Breast epithelium (tissue), 4 donors: Measurements from ENCODE around the gene DENND4B. TPM values are rescaled to one million over a fixed set of nuclear protein-coding genes. Genes with fewer than 3 reads are reported as not detected.
"Not testable (repeated sequence)": the region's sequence is repeated elsewhere in the genome, so short reads cannot be mapped to it uniquely, and the experiment has no call there.

Experiments
- DNase-seq, 2 donors: peaks; one replicate each; pipeline ENCODE4 v3.0.0-alpha.2; 2019; ENCODE audit warnings: low spot score in 2 of 2
- H3K27ac ChIP-seq, 2 donors: fragments of 200-600 bp; sonication (generic) in 1 of 2; one replicate each; pipeline ENCODE4 v1.5.1; 2016 to 2019; ENCODE audit warnings: mild to moderate bottlenecking in 1 of 2
- H3K27me3 ChIP-seq, 2 donors: fragments of 200-600 bp; sonication (generic) in 1 of 2; one replicate each; pipeline versions ENCODE4 v1.5.1 to v1.6.0; 2017 to 2019; ENCODE audit warnings: control low read depth in 1 of 2, mild to moderate bottlenecking in 1 of 2
- H3K36me3 ChIP-seq: fragments of 200-600 bp; one replicate; pipeline ENCODE4 v1.5.1; 2019
- H3K4me1 ChIP-seq, 2 donors: fragments of 200-600 bp; sonication (generic); one replicate each; pipeline ENCODE4 v1.5.1; 2016 to 2019; ENCODE audit warnings: control low read depth in 1 of 2
- H3K4me3 ChIP-seq, 3 donors: fragments of 200-600 bp; sonication (generic); 1 replicate in 2 of 3; 2 replicates in 1 of 3; pipeline ENCODE4 v1.5.1; 2016 to 2019; ENCODE audit warnings: mild to moderate bottlenecking in 3 of 3, moderate library complexity in 2 of 3
- H3K9me3 ChIP-seq, 2 donors: fragments of 200-600 bp; sonication (generic) in 1 of 2; one replicate each; pipeline ENCODE4 v1.5.1; 2016 to 2019; ENCODE audit warnings: control low read depth in 1 of 2
- CTCF ChIP-seq, 3 donors: fragments of 450-650 bp; IDR thresholded peaks; one replicate each; pipeline ENCODE4 v1.5.1; 2016 to 2017; ENCODE audit warnings: antibody characterized with exemption in 3 of 3, mild to moderate bottlenecking in 3 of 3, moderate library complexity in 3 of 3
- POLR2A ChIP-seq: fragments of 450-650 bp; IDR thresholded peaks from one replicate; pipeline ENCODE4 v1.6.1; 2016; ENCODE audit warnings: antibody characterized with exemption, mild to moderate bottlenecking, moderate library complexity
- POLR2AphosphoS5 ChIP-seq, 3 donors: sonication (generic); formaldehyde crosslinking; IDR thresholded peaks; one replicate each; pipeline ENCODE4 v1.6.1; 2017; ENCODE audit warnings: antibody characterized with exemption in 3 of 3
- intact Hi-C: fragments of 100-400 bp; cut with DNase I; formaldehyde crosslinking; loops from one replicate; pipeline ENCODE4 v1.15.1; 2023; ENCODE audit warnings: low total_unique reads
- total RNA-seq, 3 donors: library from RNA; depleted of rRNA; stranded (reverse); fragments of >200 nt; gene quantifications; one replicate each; pipeline ENCODE4 v1.1.0, GENCODE V29; 2016

DENND4B gene
- total RNA-seq, 3 donors from 2014 or later: 33.4 to 34.1 (median 33.8) TPM

GRCh38 chr1:153921803-153922075 lies 24.8 kb downstream of the DENND4B start:
- TF ChIP-seq CTCF (IDR thresholded peaks at IDR 0.05) (no peak), POLR2A (no peak), POLR2AphosphoS5 (IDR thresholded peaks at IDR 0.05) (no peak)
- no peak for DNase-seq
- H3K4me1 ChIP-seq: peaks cover 0 to 22% of the 10 kb centered on the region in 2 donors

GRCh38 chr1:153921080-153921802 lies 25.3 kb downstream of the DENND4B start:
- no peak for TF ChIP-seq CTCF (IDR thresholded peaks at IDR 0.05)
- no peak for TF ChIP-seq POLR2AphosphoS5 (IDR thresholded peaks at IDR 0.05)
- TF ChIP-seq POLR2A: no peak
- Histone ChIP-seq H3K27me3 (no peaks in the 10 kb centered on the region), H3K27ac (peak overlapping the region; percentile 81 to 93), H3K36me3 (no peaks in the 10 kb centered on the region), H3K4me1 (peaks cover 0 to 22% of the 10 kb centered on the region in 2 donors), H3K4me3 (peak overlapping the region; percentile 66 to 91 (median 74)), H3K9me3 (no peaks in the 10 kb centered on the region)
- intact Hi-C loops: no loop called here
- DNase-seq: no peak

More at GRCh38 chr1:153921803-153922075, 24.8 kb downstream of the DENND4B start:
- Histone ChIP-seq H3K36me3 (no peaks in the 10 kb centered on the region), H3K27ac (peak overlapping the region; percentile 81 to 93), H3K9me3 (no peaks in the 10 kb centered on the region), H3K4me3 (peak overlapping the region; percentile 66 to 91 (median 74)), H3K27me3 (no peaks in the 10 kb centered on the region)
- intact Hi-C loops: no loop called here

GRCh38 chr1:153919876-153920852 lies 26.4 kb downstream of the DENND4B start:
- no peaks in the 10 kb centered on the region for H3K27me3 ChIP-seq
- peak overlapping the region in 1 of 3 donors; percentile 74 for H3K4me3 ChIP-seq
- H3K4me1 ChIP-seq: peaks cover 0 to 22% of the 10 kb centered on the region in 2 donors
- TF ChIP-seq CTCF (IDR thresholded peaks at IDR 0.05): no peak
- no peak for TF ChIP-seq POLR2A
- no peak for TF ChIP-seq POLR2AphosphoS5 (IDR thresholded peaks at IDR 0.05)
- H3K9me3 ChIP-seq: no peaks in the 10 kb centered on the region
- H3K27ac ChIP-seq: peak overlapping the region; percentile 24 to 49
- intact Hi-C loops: no loop called here
- no peak for DNase-seq
- H3K36me3 ChIP-seq: no peaks in the 10 kb centered on the region

GRCh38 chr1:153916297-153916696 lies 30.2 kb downstream of the DENND4B start:
- Histone ChIP-seq H3K9me3 (no peaks in the 10 kb centered on the region), H3K4me1 (peaks cover 0 to 19% of the 10 kb centered on the region in 2 donors), H3K27ac (no peak overlapping the region), H3K4me3 (no peak overlapping the region), H3K36me3 (no peaks in the 10 kb centered on the region), H3K27me3 (no peaks in the 10 kb centered on the region)
- no peak for TF ChIP-seq POLR2A
- intact Hi-C loops: no loop called here
- no peak for DNase-seq

- Histone ChIP-seq H3K27me3 (no peaks in the 10 kb centered on the region), H3K36me3 (no peaks in the 10 kb centered on the region), H3K4me3 (no peak overlapping the region), H3K4me1 (no peaks in the 10 kb centered on the region), H3K9me3 (no peaks in the 10 kb centered on the region), H3K27ac (no peak overlapping the region)
- DNase-seq: no peak
- TF ChIP-seq CTCF (IDR thresholded peaks at IDR 0.05) (no peak), POLR2AphosphoS5 (IDR thresholded peaks at IDR 0.05) (no peak), POLR2A (no peak)
- intact Hi-C loops: no loop called here
Measured at GRCh38 chr1:153912349-153912748, 34.2 kb downstream of the DENND4B start.

GRCh38 chr1:153910560-153910959 lies 36.0 kb downstream of the DENND4B start:
- H3K36me3 ChIP-seq, H3K4me1 ChIP-seq, DNase-seq, H3K27me3 ChIP-seq, intact Hi-C loops, H3K4me3 ChIP-seq, H3K27ac ChIP-seq, H3K9me3 ChIP-seq: not testable (repeated sequence)
